ENCODE data around the gene BEND3.
A peak's percentile ranks its signal among the peaks of the same experiment; 100 is the strongest.

BEND3 gene

GRCh38 chr6:107083047-107083768 lies 32.1 kb downstream of the BEND3 start:
- Mint-ChIP-seq H3K9me3 (peaks cover 20% of the 10 kb centered on the region), H3K4me3 (no peak overlapping the region), H3K27ac (peak overlapping the region; percentile 71), H3K4me1 (peaks cover 9% of the 10 kb centered on the region), H3K27me3 (ENCODE audit: low read depth, poor library complexity) (no peaks in the 10 kb centered on the region), H3K36me3 (ENCODE audit: low read depth) (peaks cover 69% of the 10 kb centered on the region)
- TF ChIP-seq CTCF (IDR thresholded peaks at IDR 0.05), result no peak
- DNase-seq, result no peak

GRCh38 chr6:107082045-107082444 lies 33.3 kb downstream of the BEND3 start:
- Mint-ChIP-seq H3K9me3 (peaks cover 20% of the 10 kb centered on the region), H3K4me3 (no peak overlapping the region), H3K27me3 (ENCODE audit: low read depth, poor library complexity) (no peaks in the 10 kb centered on the region), H3K36me3 (ENCODE audit: low read depth) (peaks cover 59% of the 10 kb centered on the region), H3K27ac (peak overlapping the region; percentile 10), H3K4me1 (peaks cover 16% of the 10 kb centered on the region)
- no peak for TF ChIP-seq CTCF (IDR thresholded peaks at IDR 0.05)
- no peak for DNase-seq

- Mint-ChIP-seq H3K4me1 (peaks cover 27% of the 10 kb centered on the region), H3K4me3 (no peak overlapping the region), H3K27me3 (ENCODE audit: low read depth, poor library complexity) (no peaks in the 10 kb centered on the region), H3K27ac (no peak overlapping the region), H3K36me3 (ENCODE audit: low read depth) (peaks cover 49% of the 10 kb centered on the region), H3K9me3 (peaks cover 7% of the 10 kb centered on the region)
- TF ChIP-seq CTCF (IDR thresholded peaks at IDR 0.05), result peak; percentile 11
- DNase-seq, result no peak
These were observed 35.3 kb downstream of the BEND3 start for GRCh38 chr6:107080036-107080435.

DNA sequence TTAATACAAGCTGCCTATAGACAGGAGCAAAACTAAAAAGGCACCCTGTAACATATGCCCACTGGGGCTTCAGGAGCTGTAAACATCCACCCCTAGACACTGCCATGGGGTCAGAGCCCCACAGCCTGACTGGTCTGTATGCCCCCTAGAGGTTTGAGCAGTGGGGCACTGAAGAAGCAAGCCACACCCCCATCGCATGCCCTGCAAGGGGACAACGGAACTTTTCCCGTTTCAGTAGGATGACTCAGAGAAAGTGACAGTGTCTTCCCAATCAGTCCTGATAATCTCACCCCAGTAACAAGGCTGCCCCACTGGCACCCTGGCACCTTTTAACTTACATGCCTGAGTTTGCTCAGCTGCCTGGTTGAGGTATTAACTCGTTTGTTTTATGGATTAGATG lies 35.9 kb downstream of the BEND3 start:
- H3K27me3 Mint-ChIP-seq (ENCODE audit: low read depth, poor library complexity), result no peaks in the 10 kb centered on the region
- H3K4me1 Mint-ChIP-seq, result peaks cover 32% of the 10 kb centered on the region
- H3K4me3 Mint-ChIP-seq, result no peak overlapping the region
- DNase-seq, result no peak
- H3K27ac Mint-ChIP-seq, result no peak overlapping the region
- peaks cover 43% of the 10 kb centered on the region for H3K36me3 Mint-ChIP-seq (ENCODE audit: low read depth)
- TF ChIP-seq CTCF (IDR thresholded peaks at IDR 0.05), result no peak
- peaks cover 4% of the 10 kb centered on the region for H3K9me3 Mint-ChIP-seq

DNA sequence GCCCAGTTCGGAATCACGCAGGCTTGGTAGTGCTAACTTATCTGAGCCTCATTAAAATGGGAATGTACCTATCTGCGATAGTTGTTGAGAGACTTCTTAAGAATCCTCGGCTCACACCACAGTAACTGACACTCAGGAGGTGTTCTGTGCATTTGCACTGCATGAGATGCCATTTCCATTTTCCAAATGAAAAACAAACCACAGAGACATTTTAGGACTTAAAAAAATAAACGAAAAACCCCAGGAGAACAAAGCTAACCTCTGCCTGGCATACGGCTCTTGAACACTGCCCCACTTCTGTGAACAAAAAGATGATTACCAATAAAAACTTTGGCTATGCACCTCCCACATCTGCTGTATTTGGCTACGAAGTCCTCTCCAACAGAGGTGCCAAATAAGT lies 37.6 kb downstream of the BEND3 start:
- Mint-ChIP-seq H3K4me1 (peaks cover 32% of the 10 kb centered on the region), H3K36me3 (ENCODE audit: low read depth) (peaks cover 37% of the 10 kb centered on the region), H3K27ac (no peak overlapping the region)

More for the DNA sequence above, 37.6 kb downstream of the BEND3 start:
- H3K9me3 Mint-ChIP-seq, result no peaks in the 10 kb centered on the region
- no peak for TF ChIP-seq CTCF (IDR thresholded peaks at IDR 0.05)
- H3K4me3 Mint-ChIP-seq, result no peak overlapping the region
- DNase-seq, result no peak
- H3K27me3 Mint-ChIP-seq (ENCODE audit: low read depth, poor library complexity), result no peaks in the 10 kb centered on the region
